Thyroid gland (tissue), 4 donors: ENCODE data around the gene ABCC11. TPM values are rescaled to one million over a fixed set of nuclear protein-coding genes. Genes with fewer than 3 reads are reported as not detected.

ENCODE experiments used
- DNase-seq, 2 donors: peaks; one replicate each; pipeline ENCODE4 v3.0.0-alpha.2; 2019
- H3K27ac ChIP-seq, 3 donors: fragments of 200-600 bp; sonication (generic); 1 replicate in 2 of 3; 2 replicates in 1 of 3; pipeline ENCODE4 v1.5.1; 2016 to 2019; ENCODE audit warnings: mild to moderate bottlenecking in 1 of 3, moderate library complexity in 1 of 3
- H3K27me3 ChIP-seq: fragments of 200-600 bp; sonication (generic); one replicate; pipeline ENCODE4 v1.5.1; 2019
- H3K36me3 ChIP-seq, 2 donors: fragments of 200-600 bp; sonication (generic); one replicate each; pipeline ENCODE4 v1.5.1; 2016 to 2019
- H3K4me1 ChIP-seq, 2 donors: fragments of 200-600 bp; sonication (generic); one replicate each; pipeline ENCODE4 v1.5.1; 2017 to 2019
- H3K4me3 ChIP-seq, 3 donors: fragments of 200-600 bp; sonication (generic); replicated peaks in 1 of 3; 1 replicate in 2 of 3; 2 replicates in 1 of 3; pipeline ENCODE4 v1.5.1; 2016; ENCODE audit warnings: mild to moderate bottlenecking in 1 of 3
- H3K9me3 ChIP-seq: fragments of 200-600 bp; sonication (generic); one replicate; pipeline ENCODE4 v1.5.1; 2017
- CTCF ChIP-seq, 6 experiments: fragments of 200-600 bp in 3 of 6; fragments of 450-650 bp in 3 of 6; sonication (generic) in 3 of 6; IDR thresholded peaks; one replicate each; pipeline ENCODE4 v1.5.1; 2016 to 2019; ENCODE audit warnings: antibody characterized with exemption in 6 of 6, mild to moderate bottlenecking in 2 of 6, inconsistent platforms in 1 of 6, moderate library complexity in 1 of 6
- POLR2A ChIP-seq, 2 donors: fragments of 450-650 bp; IDR thresholded peaks; one replicate each; pipeline ENCODE4 v1.6.1; 2017; ENCODE audit warnings: antibody characterized with exemption in 2 of 2, mild to moderate bottlenecking in 2 of 2, moderate library complexity in 1 of 2
- WGBS, 2 donors: methylation state at CpG; one replicate each; pipeline ENCODE4 v1.1.5; 2017; 5-methylcytosine and 5-hydroxymethylcytosine counted together
- intact Hi-C: fragments of 100-400 bp; cut with DNase I; formaldehyde crosslinking; loops from one replicate; pipeline ENCODE4 v1.15.1; 2023
- total RNA-seq, 4 donors: library from RNA; depleted of rRNA; stranded (reverse); fragments of >200 nt; gene quantifications; one replicate each; pipeline ENCODE4 v1.2.3, GENCODE V29; 2016

Gene ABCC11
- total RNA-seq, 4 donors from 2014 or later: 0.27 TPM; not detected in 3

GRCh38 chr16:48157794-48158193 is 89.5 kb downstream of the ABCC11 start:
- Histone ChIP-seq H3K4me1 (peaks cover 0 to 12% of the 10 kb centered on the region in 2 donors), H3K27ac (no peak overlapping the region), H3K27me3 (no peaks in the 10 kb centered on the region), H3K36me3 (no peaks in the 10 kb centered on the region), H3K9me3 (no peaks in the 10 kb centered on the region), H3K4me3 (no peak overlapping the region)
- TF ChIP-seq CTCF (IDR thresholded peaks at IDR 0.05): no peak
- TF ChIP-seq POLR2A (IDR thresholded peaks at IDR 0.05): no peak
- intact Hi-C loops: loop anchor here (5.0 to 10.0 kb wide), 2 partner anchors 213 to 1015 kb away; partner anchors contain the start of gene NETO2
- 92 to 93% methylated on average over 4 of the region's 4 CpGs for WGBS, 2 donors
- DNase-seq: no peak

GRCh38 chr16:48157302-48157701 is 90.0 kb downstream of the ABCC11 start:
- Histone ChIP-seq H3K27me3 (no peaks in the 10 kb centered on the region), H3K4me1 (peaks cover 0 to 12% of the 10 kb centered on the region in 2 donors), H3K36me3 (no peaks in the 10 kb centered on the region), H3K9me3 (no peaks in the 10 kb centered on the region), H3K4me3 (no peak overlapping the region), H3K27ac (no peak overlapping the region)
- DNase-seq: no peak
- no peak for TF ChIP-seq CTCF (IDR thresholded peaks at IDR 0.05)
- intact Hi-C loops: loop anchor here (5.0 to 10.0 kb wide), 2 partner anchors 213 to 1015 kb away; partner anchors contain the start of gene NETO2
- 78 to 83% methylated on average over 11 of the region's 11 CpGs for WGBS, 2 donors

- 10 to 14% methylated on average over 16 of the region's 16 CpGs for WGBS, 2 donors
- no peaks in the 10 kb centered on the region for H3K27me3 ChIP-seq
- H3K27ac ChIP-seq: no peak overlapping the region
- H3K4me3 ChIP-seq: no peak overlapping the region
- no peaks in the 10 kb centered on the region for H3K36me3 ChIP-seq
- peak; percentile 84 to 90 for DNase-seq
- intact Hi-C loops: loop anchor here (5.0 to 10.0 kb wide), 2 partner anchors 212 to 1014 kb away; partner anchors contain the start of gene NETO2
- H3K4me1 ChIP-seq: peaks cover 0 to 12% of the 10 kb centered on the region in 2 donors
- no peaks in the 10 kb centered on the region for H3K9me3 ChIP-seq
- peak; percentile 81 to 94 (median 87) for TF ChIP-seq CTCF (IDR thresholded peaks at IDR 0.05)
- no peak for TF ChIP-seq POLR2A (IDR thresholded peaks at IDR 0.05)
These were observed 90.5 kb downstream of the ABCC11 start for GRCh38 chr16:48156790-48157209.

- H3K4me1 ChIP-seq: peaks cover 0 to 12% of the 10 kb centered on the region in 2 donors
- no peak within 1 kb of the TSS for H3K4me3 ChIP-seq
- WGBS, 2 donors: 55 to 57% methylated on average over 24 of the region's 24 CpGs
These were observed 91.2 kb downstream of the ABCC11 start, which contains the start of gene ABCC12 for GRCh38 chr16:48155926-48156789. ABCC12 (minus strand) TSS chr16:48155993; CDS start chr16:48146424, 9,569 bp downstream.

More at GRCh38 chr16:48155926-48156789, 91.2 kb downstream of the ABCC11 start, which contains the start of gene ABCC12:
- Histone ChIP-seq H3K36me3 (no peaks in the 10 kb centered on the region), H3K9me3 (no peaks in the 10 kb centered on the region), H3K27ac (no peak within 1 kb of the TSS), H3K27me3 (no peaks in the 10 kb centered on the region)
- intact Hi-C loops: loop anchor here (5.0 to 10.0 kb wide), 2 partner anchors 211 to 1014 kb away; partner anchors contain the start of gene NETO2
- no peak for DNase-seq
- TF ChIP-seq POLR2A (IDR thresholded peaks at IDR 0.05) (no peak), CTCF (IDR thresholded peaks at IDR 0.05) (no peak)
